ENCODE data around the gene TAF1L.

DNA sequence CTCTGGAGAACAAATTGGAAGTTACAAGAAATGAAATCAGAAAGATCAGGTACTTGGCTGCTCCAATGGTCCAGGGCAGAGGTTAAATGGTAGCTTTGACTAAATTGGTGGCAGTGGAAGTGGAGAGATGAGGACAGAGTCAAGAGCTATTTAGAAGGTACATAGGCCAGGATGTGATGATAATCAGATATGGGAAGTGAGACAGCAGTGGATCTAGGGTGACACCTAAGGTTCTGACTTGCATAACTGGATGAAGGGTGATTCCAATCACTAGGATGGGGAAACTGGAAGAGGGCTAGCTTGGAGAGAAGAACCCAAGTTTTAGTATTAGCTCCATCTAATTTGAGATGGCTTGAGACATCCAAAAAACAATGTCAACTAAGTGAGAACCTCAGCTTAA lies 38.5 kb downstream of the TAF1L start:
- TF ChIP-seq, protein P1, sequence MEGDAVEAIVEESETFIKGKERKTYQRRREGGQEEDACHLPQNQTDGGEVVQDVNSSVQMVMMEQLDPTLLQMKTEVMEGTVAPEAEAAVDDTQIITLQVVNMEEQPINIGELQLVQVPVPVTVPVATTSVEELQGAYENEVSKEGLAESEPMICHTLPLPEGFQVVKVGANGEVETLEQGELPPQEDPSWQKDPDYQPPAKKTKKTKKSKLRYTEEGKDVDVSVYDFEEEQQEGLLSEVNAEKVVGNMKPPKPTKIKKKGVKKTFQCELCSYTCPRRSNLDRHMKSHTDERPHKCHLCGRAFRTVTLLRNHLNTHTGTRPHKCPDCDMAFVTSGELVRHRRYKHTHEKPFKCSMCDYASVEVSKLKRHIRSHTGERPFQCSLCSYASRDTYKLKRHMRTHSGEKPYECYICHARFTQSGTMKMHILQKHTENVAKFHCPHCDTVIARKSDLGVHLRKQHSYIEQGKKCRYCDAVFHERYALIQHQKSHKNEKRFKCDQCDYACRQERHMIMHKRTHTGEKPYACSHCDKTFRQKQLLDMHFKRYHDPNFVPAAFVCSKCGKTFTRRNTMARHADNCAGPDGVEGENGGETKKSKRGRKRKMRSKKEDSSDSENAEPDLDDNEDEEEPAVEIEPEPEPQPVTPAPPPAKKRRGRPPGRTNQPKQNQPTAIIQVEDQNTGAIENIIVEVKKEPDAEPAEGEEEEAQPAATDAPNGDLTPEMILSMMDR (IDR thresholded peaks at IDR 0.05 in 4 of 5, conservative IDR thresholded peaks at IDR 0.05 in 1 of 5): no peak
- TF ChIP-seq POLR2A (IDR thresholded peaks at IDR 0.05): no peak
